ENCODE measurements around the gene SERPINI2. TPM values are rescaled to one million over a fixed set of nuclear protein-coding genes. Genes with fewer than 3 reads are reported as not detected.

SERPINI2 gene, protein sequence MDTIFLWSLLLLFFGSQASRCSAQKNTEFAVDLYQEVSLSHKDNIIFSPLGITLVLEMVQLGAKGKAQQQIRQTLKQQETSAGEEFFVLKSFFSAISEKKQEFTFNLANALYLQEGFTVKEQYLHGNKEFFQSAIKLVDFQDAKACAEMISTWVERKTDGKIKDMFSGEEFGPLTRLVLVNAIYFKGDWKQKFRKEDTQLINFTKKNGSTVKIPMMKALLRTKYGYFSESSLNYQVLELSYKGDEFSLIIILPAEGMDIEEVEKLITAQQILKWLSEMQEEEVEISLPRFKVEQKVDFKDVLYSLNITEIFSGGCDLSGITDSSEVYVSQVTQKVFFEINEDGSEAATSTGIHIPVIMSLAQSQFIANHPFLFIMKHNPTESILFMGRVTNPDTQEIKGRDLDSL
- total RNA-seq = 0.40 TPM
- long read RNA-seq = 0 reads

DNA sequence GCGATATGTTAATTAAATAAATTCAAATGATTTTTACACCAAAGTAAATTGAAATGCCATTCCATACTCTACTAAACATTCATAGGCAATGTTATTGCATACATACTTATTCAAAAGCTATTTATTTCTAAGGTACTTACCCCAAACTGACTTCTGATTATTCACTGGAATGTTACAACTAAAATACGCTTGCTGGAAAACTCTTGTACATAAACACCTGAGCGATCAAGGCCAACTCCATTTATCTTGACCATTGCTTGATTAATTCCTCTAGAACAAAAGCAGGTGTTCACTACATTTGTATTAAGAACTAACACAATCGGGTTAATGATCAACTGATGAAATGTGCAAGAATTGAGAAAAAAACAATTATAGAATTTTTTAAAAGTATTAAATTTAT, at the start of gene SERPINI2:
SERPINI2 (minus strand) TSS at position 180 of the 400 bp plus-strand sequence. CDS start 2,208 bp downstream, outside the sequence.
- DNase-seq (no peak), ATAC-seq (ENCODE audit: poor library complexity) (no peak)
- intact Hi-C loops (cut with DNase I) = no loop called here

DNA sequence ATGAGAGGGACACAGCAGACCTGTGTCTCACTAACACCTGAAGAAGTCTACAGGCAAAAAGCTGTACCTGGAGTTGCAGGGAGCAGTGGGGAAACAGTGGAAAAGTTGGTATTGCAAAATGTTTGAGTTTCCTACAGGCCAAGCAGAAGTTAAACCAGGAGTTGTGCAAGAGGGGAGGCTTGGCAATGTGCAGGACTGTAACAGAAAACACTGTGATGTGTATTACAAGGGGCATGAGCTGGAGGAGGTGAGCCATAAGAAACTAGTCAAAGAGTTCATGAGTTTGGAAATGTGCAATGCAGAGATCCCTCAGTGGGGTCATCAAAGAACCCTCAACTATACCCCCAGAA, 47.1 kb upstream of the SERPINI2 start:
- intact Hi-C loops (cut with DNase I) = no loop called here
- ATAC-seq (ENCODE audit: poor library complexity) (no peak), DNase-seq (no peak)

DNA sequence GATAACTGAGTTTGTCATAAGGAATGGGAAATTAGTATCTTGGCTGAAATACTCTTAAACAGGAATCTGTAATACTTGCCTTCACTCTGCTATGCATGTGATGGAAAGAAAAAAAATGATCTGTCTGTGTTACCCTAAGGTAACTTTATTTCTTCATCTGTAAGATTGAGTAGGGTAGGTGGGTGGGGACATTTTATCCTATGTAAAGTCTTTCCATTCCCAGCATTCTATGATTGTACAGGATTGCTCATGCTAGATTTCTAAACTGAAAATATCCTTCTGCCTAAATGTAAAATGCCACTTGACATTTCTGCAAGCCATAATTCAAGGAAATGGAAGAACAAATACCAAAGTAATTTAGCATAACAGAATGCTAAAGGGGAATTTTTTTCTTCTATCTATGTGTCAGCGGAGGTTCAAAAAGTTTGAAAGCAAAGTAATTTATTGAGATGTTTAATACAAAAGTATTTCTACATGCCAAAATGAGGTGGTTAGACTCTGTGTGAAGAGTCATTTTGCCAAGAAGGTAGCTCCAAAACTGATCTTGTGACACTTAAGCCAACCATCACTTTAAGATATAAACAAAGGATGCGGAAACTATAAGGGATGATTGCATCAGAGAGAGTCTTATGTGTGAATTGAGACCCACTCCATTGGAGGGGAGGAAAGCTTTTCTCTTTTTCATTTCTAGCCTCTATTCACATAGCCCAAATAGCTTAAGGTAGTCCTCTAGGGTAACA, 46.6 kb upstream of the SERPINI2 start:
- no peak for DNase-seq
- ATAC-seq (ENCODE audit: poor library complexity) = no peak
- intact Hi-C loops (cut with DNase I) = no loop called here

DNA sequence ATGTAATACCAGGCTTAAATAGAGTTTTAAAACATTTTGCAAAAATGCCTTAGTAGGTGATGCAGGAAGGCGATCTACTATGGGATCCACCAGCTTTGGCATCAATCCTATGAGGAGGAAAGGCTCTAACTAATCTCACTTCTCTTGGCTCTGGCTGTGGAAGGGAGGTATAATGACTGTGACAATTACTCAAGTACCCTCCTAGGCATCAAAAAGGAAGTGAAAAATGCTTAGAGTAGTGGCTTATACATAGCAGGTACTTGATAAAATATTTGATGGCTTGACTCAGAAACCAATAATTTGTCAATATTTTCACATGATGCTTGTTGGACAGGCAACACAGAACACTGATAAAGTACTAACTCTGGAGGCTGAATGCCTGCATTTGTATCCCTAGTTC, 34.1 kb upstream of the SERPINI2 start:
- DNase-seq = no peak
- no peak for ATAC-seq (ENCODE audit: poor library complexity)
- intact Hi-C loops (cut with DNase I) = no loop called here

DNA sequence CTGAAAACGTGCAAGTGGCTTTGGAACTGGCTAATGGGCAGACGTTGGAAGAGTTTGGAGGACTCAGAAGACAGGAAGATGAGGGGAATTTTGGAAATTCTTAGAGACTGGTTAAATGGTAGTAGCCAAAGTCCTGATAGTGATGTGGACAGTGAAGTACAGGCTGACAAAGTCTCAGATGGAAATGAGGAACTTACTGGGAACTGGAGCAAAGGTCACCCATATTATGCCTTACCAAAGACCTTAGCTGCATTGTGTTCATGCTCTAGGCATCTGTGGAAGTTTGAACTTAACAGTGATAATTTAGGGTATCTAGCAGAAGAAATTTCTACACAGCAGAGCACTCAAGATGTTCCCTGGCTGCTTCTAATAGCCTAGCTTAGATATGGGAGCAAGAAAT, 28.6 kb upstream of the SERPINI2 start:
- intact Hi-C loops (cut with DNase I) = no loop called here
- ATAC-seq (ENCODE audit: poor library complexity) (no peak), DNase-seq (no peak)

DNA sequence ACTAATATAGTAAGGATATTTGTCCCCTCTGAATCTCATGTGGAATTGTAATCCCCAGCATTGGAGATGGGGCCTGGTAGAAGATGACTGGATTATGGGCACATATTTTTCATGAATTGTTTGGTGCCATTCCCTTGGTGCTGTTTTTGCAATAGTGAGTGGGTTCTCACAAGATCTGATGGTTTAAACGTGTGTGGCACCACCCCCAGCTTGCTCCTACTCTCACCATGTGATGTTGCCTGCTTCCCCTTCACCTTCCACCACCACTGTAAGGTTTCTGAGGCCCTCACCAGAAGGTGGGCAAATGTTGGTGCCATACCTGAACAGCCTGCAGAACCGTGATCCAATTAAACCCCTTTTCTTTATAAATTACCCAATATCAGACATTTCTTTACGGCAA, 28.1 kb upstream of the SERPINI2 start:
- ATAC-seq (ENCODE audit: poor library complexity) (no peak), DNase-seq (no peak)
- intact Hi-C loops (cut with DNase I) = no loop called here

DNA sequence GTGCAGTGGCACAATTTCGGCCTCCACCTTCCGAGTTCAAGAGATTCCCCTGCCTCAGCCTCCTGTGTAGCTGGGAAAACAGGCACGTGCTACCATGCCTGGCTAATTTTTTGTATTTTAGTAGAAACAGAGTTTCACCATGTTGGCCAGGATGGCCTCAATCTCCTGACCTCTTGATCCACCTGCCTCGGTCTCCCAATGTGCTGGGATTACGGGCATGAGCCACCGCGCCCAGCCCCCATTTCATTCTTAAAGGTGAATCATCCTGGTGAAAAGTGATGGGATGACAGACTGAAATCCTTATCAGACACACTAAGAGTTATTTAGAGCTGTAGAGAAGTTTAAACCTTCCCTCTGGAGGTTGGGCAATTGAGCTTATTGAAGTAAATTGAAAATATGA, 24.1 kb upstream of the SERPINI2 start:
- DNase-seq (no peak), ATAC-seq (ENCODE audit: poor library complexity) (no peak)
- intact Hi-C loops (cut with DNase I) = no loop called here

DNA sequence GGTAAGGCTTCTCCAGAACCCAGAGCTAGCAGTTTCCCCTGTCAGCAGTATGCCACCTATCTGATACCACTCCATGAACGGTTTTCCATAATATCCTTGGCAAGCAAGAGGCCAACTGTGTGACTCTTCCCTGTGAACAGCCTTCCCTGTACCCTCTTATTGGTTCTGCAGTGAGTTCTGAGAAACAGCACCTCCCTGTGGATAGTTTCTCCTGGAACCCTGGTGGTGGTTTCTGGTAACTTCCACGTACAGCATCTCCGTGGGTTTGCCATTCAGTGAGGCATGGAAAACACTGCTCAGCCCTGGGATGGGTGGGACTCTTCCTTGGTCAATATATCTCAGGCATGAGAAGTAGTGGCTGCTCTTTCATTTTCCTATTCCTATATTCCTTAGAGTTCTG, 19.4 kb upstream of the SERPINI2 start:
- ATAC-seq (ENCODE audit: poor library complexity) (no peak), DNase-seq (no peak)

DNA sequence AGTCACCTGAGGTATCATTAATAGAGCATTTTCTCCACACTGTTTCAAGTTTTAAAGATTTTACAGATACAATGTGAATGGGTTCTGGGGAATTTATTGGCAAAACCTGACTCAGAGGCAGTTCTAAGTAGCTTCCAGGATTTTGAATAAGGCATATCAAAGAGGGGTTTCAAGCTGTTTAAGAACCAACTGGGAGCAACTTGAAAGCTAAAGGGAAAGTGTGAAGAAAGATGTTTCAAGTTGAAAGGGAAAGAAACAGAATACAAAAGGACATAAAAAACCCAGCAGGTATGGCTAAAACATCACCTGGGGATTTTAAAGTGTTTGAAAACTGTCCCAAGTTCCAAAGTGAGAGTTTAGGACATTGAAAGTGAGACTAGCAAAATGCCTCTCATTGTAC, 17.8 kb upstream of the SERPINI2 start:
- ATAC-seq (ENCODE audit: poor library complexity) = no peak
- intact Hi-C loops (cut with DNase I) = no loop called here
- no peak for DNase-seq

More for the DNA sequence above, 19.4 kb upstream of the SERPINI2 start:
- intact Hi-C loops (cut with DNase I) = no loop called here

DNA sequence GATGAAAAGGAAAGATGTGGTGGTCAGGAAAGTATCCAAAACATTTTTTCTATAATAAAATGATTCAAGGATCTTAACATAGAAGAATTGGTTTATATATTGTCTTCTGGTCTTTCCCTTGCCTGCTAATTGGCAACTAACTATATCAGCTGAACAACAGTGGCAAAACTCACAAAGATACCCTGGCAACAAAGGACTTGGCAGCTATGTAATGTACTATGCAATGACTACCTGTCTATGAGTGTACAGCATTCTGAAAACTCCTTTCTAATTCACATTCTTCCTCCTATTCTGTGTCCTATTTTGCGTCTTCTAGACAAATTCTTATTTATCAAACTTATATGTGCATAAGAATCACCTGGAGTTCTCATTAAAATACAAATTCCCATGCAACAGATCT, 15.7 kb upstream of the SERPINI2 start:
- no peak for ATAC-seq (ENCODE audit: poor library complexity)
- DNase-seq = no peak
- intact Hi-C loops (cut with DNase I) = no loop called here

DNA sequence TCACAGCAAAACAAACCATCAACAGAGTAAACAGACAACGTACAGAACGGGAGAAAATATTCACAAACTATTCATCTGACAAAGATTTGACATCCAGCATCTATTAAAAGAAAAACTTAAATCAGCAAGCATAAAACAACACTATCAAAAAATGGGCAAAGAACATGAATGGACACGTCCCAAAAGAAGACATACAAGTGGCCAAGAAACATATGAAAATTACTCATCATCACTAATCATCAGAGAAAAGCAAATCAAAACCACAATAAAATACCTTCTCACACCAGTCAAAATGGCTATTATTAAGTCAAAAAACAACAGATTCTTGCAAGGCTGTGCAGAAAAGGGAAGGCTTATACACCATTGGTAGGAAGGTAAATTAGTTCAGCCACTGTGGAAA, 13.7 kb upstream of the SERPINI2 start:
- DNase-seq (no peak), ATAC-seq (ENCODE audit: poor library complexity) (no peak)
- intact Hi-C loops (cut with DNase I) = no loop called here

DNA sequence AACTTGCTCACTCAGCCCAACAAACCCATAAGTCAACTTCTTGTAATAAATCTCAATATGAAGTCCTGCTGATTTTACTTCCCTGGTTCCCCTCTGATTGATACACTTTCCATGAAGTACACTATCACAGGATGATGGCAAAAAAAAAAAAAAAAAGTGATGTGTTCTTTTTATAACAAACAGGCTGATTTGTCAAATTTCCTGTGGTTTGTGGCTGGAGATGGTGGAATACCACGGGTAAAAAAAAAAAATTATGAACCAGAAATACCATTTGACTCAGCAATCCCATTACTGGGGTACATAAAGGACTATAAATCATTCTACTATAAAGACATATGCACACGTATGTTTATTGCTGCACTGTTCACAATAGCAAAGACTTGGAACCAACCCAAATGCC, 10.7 kb upstream of the SERPINI2 start:
- intact Hi-C loops (cut with DNase I) = no loop called here
- ATAC-seq (ENCODE audit: poor library complexity) (no peak), DNase-seq (no peak)

DNA sequence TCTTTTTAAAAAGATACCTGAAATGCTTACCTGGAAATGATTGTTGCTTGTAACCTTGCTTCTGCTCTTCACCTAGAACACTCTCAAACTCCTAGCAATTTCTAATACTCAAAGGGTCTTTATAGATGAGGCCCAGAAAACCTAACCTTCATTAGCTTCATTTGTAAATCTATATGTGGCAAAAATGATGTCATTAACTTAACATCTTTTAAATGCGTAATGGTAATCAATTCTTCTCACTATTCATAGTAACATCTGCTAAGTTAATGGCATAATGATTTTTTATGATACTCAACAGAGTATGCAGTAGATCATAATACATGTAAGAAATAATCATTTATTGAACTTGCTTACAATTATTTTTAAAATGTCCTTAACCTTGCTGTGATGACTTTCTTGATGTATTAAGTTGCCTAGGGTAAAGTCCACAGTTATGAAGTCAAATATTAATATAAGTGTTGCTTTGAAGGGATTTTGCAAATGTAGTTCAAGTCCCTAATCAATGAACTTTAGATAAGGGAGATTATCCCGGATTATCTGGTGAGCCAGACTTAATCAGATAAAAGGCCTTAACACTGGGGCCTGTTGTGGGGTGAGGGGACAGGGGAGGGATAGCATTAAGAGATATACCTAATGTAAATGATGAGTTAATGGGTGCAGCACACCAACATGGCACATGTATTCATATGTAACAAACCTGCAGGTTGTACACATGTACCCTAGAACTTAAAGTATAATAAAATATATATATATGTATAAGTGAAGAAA, 10.1 kb upstream of the SERPINI2 start:
- DNase-seq (no peak), ATAC-seq (ENCODE audit: poor library complexity) (no peak)
- intact Hi-C loops (cut with DNase I) = no loop called here

DNA sequence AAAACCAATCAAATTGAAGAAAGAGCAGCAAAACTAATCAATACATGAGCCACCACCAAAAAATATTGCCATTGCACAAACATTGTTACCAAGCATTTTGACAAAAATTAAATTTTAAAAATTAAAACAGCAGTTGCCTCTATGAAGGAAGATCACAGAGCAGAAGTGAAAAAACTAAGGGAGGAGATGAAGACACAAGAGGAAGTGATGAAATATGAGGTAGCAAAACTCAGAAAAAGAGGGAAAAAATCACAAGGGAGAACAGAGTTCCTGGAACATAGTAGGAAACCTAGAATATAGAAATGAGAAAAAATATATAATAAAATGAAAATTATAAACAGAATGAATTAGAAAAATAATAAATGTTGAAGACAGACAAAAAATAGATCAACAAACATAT, 7.3 kb upstream of the SERPINI2 start:
- intact Hi-C loops (cut with DNase I) = no loop called here
- ATAC-seq (ENCODE audit: poor library complexity) (no peak), DNase-seq (no peak)

DNA sequence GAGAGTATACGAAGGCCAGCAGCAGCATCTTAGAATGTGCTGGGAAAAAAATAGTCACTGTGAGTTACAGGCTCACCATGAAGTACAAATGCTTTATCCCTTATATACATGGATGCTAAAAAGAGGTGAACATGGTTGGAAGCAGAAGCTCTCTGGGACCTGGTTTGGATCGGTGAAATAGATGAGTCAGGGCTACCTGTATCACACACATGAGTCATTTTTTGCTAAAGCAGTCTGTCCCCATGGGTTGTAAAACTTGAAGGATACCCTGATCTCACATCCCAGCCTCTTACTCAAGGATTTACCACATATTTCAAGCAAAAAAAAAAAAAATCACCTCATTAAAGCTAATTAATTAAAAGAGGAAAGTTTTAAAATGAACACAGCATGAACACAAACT, 6.9 kb upstream of the SERPINI2 start:
- ATAC-seq (ENCODE audit: poor library complexity) = no peak
- DNase-seq = no peak
- intact Hi-C loops (cut with DNase I) = no loop called here

DNA sequence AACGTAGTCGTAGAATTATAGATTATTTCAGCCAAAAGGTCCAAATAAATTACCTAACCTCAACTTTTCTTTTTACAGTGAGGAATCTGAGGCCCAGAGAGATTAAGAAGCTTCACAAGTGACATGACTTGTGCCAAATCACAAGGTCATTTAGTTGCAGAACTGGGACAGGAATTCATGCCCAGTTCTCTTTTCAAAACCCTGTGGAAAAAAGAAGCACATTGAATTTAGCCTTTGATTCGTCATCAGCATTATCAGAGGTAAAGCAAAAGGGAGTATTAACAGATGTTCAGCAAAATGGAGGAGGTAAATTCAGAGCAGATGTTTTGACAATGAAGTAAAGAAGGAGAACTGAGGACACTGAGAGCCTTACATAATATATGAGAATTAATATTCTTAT, 4.5 kb downstream of the SERPINI2 start:
- ATAC-seq (ENCODE audit: poor library complexity) (no peak), DNase-seq (no peak)
- intact Hi-C loops (cut with DNase I) = no loop called here

DNA sequence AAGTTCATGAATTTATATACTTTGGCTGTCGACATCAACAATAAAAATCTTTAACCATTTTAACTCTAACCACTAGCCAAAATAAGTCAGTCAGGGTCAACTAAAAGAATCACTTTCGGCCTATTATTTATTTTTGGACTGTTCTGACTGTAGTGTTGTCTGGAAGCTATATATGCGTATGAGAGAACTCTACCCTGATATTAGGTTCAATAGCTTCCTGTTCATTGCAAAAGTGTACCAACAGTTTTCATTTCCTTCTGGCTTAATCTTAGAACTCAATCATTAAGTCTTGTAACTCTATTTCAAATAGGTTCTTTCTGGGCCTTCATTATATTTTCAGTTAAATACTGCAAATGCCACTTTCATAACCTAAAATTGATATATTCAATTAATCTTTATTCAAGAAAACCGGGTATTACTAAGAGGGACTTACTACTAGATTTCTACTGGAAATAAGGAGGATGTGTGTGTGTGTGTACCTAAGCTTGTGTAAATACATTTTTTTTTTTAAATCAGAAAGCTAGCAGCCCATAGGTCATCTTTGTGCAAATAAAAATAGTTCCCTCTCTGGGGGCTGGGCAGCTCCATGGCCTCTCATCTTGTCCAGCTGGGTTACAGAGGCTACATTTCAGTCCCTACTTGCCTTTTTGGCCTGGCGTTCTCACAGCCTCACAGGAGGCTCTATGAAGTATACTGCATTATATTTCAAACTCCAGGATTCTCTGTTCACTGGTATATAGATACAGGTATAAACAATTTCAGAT, 5.8 kb downstream of the SERPINI2 start:
- no peak for DNase-seq
- intact Hi-C loops (cut with DNase I) = no loop called here
- no peak for ATAC-seq (ENCODE audit: poor library complexity)

DNA sequence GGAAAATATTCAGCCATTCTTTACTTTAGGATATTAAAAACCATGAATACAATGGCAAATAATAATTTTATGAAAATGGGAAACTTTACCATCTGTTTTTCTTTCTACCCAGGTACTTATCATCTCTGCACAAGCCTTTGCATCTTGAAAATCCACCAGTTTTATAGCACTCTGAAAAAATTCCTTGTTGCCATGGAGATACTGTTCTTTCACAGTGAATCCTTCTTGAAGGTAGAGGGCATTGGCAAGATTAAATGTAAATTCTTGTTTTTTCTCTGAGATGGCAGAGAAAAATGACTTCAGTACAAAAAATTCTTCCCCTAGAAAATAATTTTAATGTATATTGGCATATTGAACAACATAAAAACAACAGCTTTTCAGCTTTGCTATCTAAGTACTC, 6.9 kb downstream of the SERPINI2 start:
- intact Hi-C loops (cut with DNase I) = no loop called here
- ATAC-seq (ENCODE audit: poor library complexity) = no peak

DNA sequence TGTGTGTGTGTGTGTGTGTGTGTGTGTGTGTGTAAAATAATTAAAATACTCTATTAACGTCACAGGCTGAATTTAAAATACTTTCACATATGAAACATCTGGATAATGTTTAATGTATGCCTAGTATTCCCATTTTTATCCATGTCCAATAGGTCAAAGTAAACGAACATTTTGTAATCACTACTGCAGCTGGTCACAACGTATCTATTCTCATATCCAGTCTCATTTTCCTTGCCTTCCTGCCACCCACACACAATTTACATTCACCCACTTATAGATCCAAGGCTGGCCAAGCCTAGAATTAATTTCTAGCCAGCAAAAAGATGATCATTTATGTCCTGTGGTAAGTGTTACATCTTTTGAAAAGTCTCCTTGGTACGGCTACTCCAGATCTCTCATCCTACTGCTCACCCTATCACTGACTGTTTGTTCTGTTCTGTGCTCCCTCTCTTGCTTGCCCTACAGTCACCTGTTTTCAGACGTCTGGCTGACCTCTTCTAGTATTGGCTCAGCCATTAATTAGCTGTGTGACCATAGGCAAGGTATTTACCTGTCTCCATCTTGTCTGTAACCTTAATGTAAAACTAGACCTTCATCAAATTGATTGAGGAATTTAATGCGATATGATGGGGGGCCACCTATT, 17.6 kb downstream of the SERPINI2 start:
- intact Hi-C loops (cut with DNase I) = no loop called here
- ATAC-seq (ENCODE audit: poor library complexity) (no peak), DNase-seq (no peak)

More for the DNA sequence above, 6.9 kb downstream of the SERPINI2 start:
- no peak for DNase-seq

Data from Right ventricle myocardium superior (tissue), 1 donor.